Calu3 (cell line): ENCODE measurements around the gene SH3PXD2A. TPM values are rescaled to one million over a fixed set of nuclear protein-coding genes. Genes with fewer than 3 reads are reported as not detected.

ENCODE experiments used
- BruUV-seq: library from RNA; stranded (reverse); fragments of 400-500 nt; replicated peaks from 2 replicates; lab custom pipeline; 2021; lab: Mats Ljungman, UMichigan
- CTCF ChIA-PET: fragments of 300-600 bp; sonication (Branson Sonifier 250); formaldehyde crosslinking; loops from one replicate; lab custom pipeline; 2022; ENCODE audit warnings: antibody characterized with exemption; lab: Charles Lee
- DNase-seq: peaks from one replicate; pipeline ENCODE4 v3.0.0; 2022
- H3K27ac Mint-ChIP-seq: one replicate; pipeline ENCODE4 v1.8.0; 2022; ENCODE audit warnings: mixed read lengths; ENCODE audit not compliant: unreplicated experiment
- H3K27me3 Mint-ChIP-seq: one replicate; pipeline ENCODE4 v1.8.0; 2022; ENCODE audit warnings: mixed read lengths; ENCODE audit not compliant: unreplicated experiment
- H3K36me3 Mint-ChIP-seq: one replicate; pipeline ENCODE4 v1.8.0; 2022; ENCODE audit warnings: mild to moderate bottlenecking, moderate library complexity, mixed read lengths; ENCODE audit not compliant: insufficient read depth, unreplicated experiment
- H3K4me1 Mint-ChIP-seq: one replicate; pipeline ENCODE4 v1.8.0; 2022; ENCODE audit warnings: mild to moderate bottlenecking, low read depth, mixed read lengths; ENCODE audit not compliant: unreplicated experiment
- H3K4me3 Mint-ChIP-seq: one replicate; pipeline ENCODE4 v1.8.0; 2022; ENCODE audit warnings: mild to moderate bottlenecking, low read depth, moderate library complexity, mixed read lengths; ENCODE audit not compliant: unreplicated experiment
- H3K9me3 Mint-ChIP-seq: one replicate; pipeline ENCODE4 v1.8.0; 2022; ENCODE audit warnings: low read depth, mixed read lengths; ENCODE audit not compliant: unreplicated experiment
- CTCF ChIP-seq: fragments of 200-600 bp; IDR thresholded peaks from one replicate; pipeline ENCODE4 v1.8.0; 2022; ENCODE audit warnings: antibody characterized with exemption; ENCODE audit not compliant: unreplicated experiment
- intact Hi-C: fragments of 100-400 bp; cut with micrococcal nuclease; formaldehyde crosslinking; loops from one replicate; pipeline ENCODE4 v1.10.0; 2022; ENCODE audit not compliant: unreplicated experiment
- total RNA-seq: library from RNA; stranded (reverse); gene quantifications from 2 replicates; pipeline ENCODE4 v1.2.3, GENCODE V29; 2022

SH3PXD2A gene
- total RNA-seq, 1 experiment from 2014 or later, result 7.5 TPM

GRCh38 chr10:103549349-103549685 is 306.1 kb downstream of the SH3PXD2A start:
- TF ChIP-seq CTCF, result no peak
- Mint-ChIP-seq H3K4me1 (no peaks in the 10 kb centered on the region), H3K9me3 (no peaks in the 10 kb centered on the region), H3K27ac (no peak overlapping the region), H3K27me3 (peaks cover 46% of the 10 kb centered on the region), H3K4me3 (no peak overlapping the region), H3K36me3 (no peaks in the 10 kb centered on the region)
- intact Hi-C loops, result no loop called here
- CTCF ChIA-PET, result no interaction called here
- no TSS peak for BruUV-seq
- no peak for DNase-seq

GRCh38 chr10:103548581-103549348 is 306.6 kb downstream of the SH3PXD2A start:
- H3K9me3 Mint-ChIP-seq, result no peaks in the 10 kb centered on the region
- no peaks in the 10 kb centered on the region for H3K36me3 Mint-ChIP-seq
- no peak overlapping the region for H3K4me3 Mint-ChIP-seq
- peaks cover 46% of the 10 kb centered on the region for H3K27me3 Mint-ChIP-seq
- no TSS peak for BruUV-seq
- H3K4me1 Mint-ChIP-seq, result no peaks in the 10 kb centered on the region
- CTCF ChIA-PET, result no interaction called here
- no peak for DNase-seq
- no peak for TF ChIP-seq CTCF
- intact Hi-C loops, result no loop called here
- no peak overlapping the region for H3K27ac Mint-ChIP-seq

- H3K27ac Mint-ChIP-seq, result no peak overlapping the region
- H3K36me3 Mint-ChIP-seq, result no peaks in the 10 kb centered on the region
- no peak for DNase-seq
- no peaks in the 10 kb centered on the region for H3K9me3 Mint-ChIP-seq
- no peak overlapping the region for H3K4me3 Mint-ChIP-seq
- no peaks in the 10 kb centered on the region for H3K4me1 Mint-ChIP-seq
- TF ChIP-seq CTCF, result no peak
- BruUV-seq, result no TSS peak
- intact Hi-C loops, result no loop called here
- peaks cover 46% of the 10 kb centered on the region for H3K27me3 Mint-ChIP-seq
- CTCF ChIA-PET, result no interaction called here
Observed at GRCh38 chr10:103548006-103548405, 307.4 kb downstream of the SH3PXD2A start.

GRCh38 chr10:103547391-103547946 is 307.9 kb downstream of the SH3PXD2A start:
- Mint-ChIP-seq H3K36me3 (no peaks in the 10 kb centered on the region), H3K9me3 (no peaks in the 10 kb centered on the region), H3K4me3 (no peak overlapping the region), H3K27ac (no peak overlapping the region), H3K27me3 (peaks cover 42% of the 10 kb centered on the region), H3K4me1 (no peaks in the 10 kb centered on the region)
- no TSS peak for BruUV-seq
- CTCF ChIA-PET, result no interaction called here
- TF ChIP-seq CTCF, result no peak
- intact Hi-C loops, result no loop called here
- no peak for DNase-seq
